Measurements from ENCODE around the gene HS3ST4. TPM values are rescaled to one million over a fixed set of nuclear protein-coding genes. Genes with fewer than 3 reads are reported as not detected.

HS3ST4 gene
- total RNA-seq, 1 donor from 2014 or later = 0.18 TPM

DNA sequence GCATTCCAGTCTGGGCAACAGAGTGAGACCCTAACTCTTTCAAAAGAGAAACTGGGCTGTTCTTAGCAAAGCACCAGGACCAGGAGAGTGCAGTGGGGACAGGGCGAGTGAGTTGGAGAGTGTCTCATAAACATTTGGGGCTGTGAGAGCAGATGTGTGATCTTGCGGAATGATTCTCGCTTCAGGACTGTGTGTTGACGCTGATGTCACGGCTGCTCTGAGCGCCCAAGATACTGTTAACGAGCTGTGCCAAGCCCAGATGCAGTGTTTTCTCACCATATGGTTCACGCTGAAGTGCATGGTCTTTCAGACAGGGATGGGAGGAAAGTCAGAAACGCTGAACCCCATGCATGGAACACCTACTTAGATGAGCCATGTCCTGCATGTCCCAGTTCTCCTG is 438.2 kb downstream of the HS3ST4 start:
- no peaks in the 10 kb centered on the region for H3K27me3 ChIP-seq (ENCODE audit: low read depth)
- no peak overlapping the region for H3K27ac ChIP-seq
- H3K4me1 ChIP-seq = no peaks in the 10 kb centered on the region
- no peaks in the 10 kb centered on the region for H3K9me3 ChIP-seq
- intact Hi-C loops (cut with DNase I) = no loop called here
- no peak overlapping the region for H3K4me3 ChIP-seq
- no peaks in the 10 kb centered on the region for H3K36me3 ChIP-seq
- TF ChIP-seq, protein P1, sequence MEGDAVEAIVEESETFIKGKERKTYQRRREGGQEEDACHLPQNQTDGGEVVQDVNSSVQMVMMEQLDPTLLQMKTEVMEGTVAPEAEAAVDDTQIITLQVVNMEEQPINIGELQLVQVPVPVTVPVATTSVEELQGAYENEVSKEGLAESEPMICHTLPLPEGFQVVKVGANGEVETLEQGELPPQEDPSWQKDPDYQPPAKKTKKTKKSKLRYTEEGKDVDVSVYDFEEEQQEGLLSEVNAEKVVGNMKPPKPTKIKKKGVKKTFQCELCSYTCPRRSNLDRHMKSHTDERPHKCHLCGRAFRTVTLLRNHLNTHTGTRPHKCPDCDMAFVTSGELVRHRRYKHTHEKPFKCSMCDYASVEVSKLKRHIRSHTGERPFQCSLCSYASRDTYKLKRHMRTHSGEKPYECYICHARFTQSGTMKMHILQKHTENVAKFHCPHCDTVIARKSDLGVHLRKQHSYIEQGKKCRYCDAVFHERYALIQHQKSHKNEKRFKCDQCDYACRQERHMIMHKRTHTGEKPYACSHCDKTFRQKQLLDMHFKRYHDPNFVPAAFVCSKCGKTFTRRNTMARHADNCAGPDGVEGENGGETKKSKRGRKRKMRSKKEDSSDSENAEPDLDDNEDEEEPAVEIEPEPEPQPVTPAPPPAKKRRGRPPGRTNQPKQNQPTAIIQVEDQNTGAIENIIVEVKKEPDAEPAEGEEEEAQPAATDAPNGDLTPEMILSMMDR (IDR thresholded peaks at IDR 0.05) = no peak
- ATAC-seq (no peak), DNase-seq (no peak)

DNA sequence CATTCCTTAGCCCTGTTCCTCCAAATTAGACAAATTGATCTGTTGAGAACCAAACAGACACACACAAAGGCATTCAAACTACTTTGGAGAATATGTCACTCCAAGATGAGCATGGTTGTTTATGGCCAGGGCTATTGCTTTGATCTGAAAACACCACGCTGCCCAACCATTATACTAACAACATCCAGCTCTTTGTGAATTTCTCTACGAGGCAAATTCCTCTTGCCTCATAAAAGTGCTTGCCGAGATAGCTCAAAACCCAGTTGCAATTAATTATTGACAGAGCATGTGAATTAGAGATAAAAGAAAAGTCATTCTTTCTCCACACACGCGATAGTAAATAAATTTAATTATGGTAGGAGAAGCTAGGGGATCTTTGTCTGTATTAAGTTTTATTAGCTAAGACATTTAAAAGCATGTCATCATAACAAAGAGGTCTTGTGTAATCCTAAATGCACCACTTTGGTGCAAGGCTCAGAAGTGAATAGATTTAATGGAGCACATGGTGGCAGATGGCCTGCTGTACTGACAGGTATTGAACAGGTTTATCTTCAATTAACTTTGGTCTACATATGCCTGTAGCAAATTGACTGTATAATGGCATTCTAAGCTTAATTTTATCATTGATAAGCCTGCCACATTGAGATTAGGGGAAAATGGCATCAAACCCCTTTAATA is 441.8 kb downstream of the HS3ST4 start:
- no peak overlapping the region for H3K4me3 ChIP-seq
- H3K36me3 ChIP-seq = no peaks in the 10 kb centered on the region
- H3K4me1 ChIP-seq = no peaks in the 10 kb centered on the region
- H3K27ac ChIP-seq = no peak overlapping the region
- DNase-seq = no peak
- TF ChIP-seq, protein P1 (IDR thresholded peaks at IDR 0.05) = no peak
- no peaks in the 10 kb centered on the region for H3K27me3 ChIP-seq (ENCODE audit: low read depth)
- H3K9me3 ChIP-seq = no peaks in the 10 kb centered on the region
- no peak for ATAC-seq
- intact Hi-C loops (cut with DNase I) = no loop called here

DNA sequence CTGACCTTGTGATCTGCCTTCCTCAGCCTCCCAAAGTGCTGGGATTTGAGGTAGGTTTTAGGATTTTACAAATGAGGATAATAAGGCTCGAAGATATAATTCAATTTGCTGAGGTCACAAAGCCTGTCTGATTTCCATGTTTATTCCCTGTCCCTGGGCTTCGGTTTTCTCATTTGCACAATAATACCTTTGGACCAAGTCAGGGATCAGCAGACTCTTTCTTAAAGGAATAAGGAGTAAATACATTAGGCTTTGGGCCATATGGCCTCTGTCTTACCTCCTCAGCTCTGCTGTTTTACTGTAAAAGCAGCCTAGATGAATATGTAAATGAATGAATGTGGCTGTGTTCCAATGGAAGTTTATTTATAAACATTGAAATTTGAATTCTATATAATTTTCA is 442.8 kb downstream of the HS3ST4 start:
- TF ChIP-seq, protein P1 (IDR thresholded peaks at IDR 0.05) = no peak

DNA sequence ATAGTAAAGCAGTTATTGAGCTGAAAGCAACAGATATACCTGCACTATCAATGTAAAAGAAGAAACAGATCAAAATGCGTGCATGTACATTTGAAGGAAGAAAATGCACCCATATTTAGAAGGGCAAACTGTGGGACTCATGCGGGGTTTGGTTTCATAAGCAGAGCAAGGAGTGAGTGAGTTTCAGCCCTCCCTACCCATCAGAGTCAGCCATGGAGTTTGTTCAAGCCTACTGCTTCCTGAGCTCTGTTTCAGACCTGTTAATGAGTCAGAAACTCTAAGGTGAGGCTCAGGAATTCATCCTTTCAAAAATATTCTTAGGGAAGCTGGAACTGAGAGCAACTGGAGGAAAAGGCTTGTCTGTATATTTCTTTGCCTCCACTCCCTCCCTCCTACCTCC is 446.2 kb downstream of the HS3ST4 start:
- Histone ChIP-seq H3K4me1 (no peaks in the 10 kb centered on the region), H3K36me3 (no peaks in the 10 kb centered on the region), H3K27me3 (ENCODE audit: low read depth) (no peaks in the 10 kb centered on the region), H3K4me3 (no peak overlapping the region), H3K9me3 (no peaks in the 10 kb centered on the region), H3K27ac (no peak overlapping the region)
- TF ChIP-seq, protein P1 (IDR thresholded peaks at IDR 0.05) = no peak
- DNase-seq (no peak), ATAC-seq (no peak)
- intact Hi-C loops (cut with DNase I) = no loop called here

More for the DNA sequence above, 442.8 kb downstream of the HS3ST4 start:
- Histone ChIP-seq H3K27me3 (ENCODE audit: low read depth) (no peaks in the 10 kb centered on the region), H3K9me3 (no peaks in the 10 kb centered on the region), H3K4me3 (no peak overlapping the region), H3K27ac (no peak overlapping the region), H3K36me3 (no peaks in the 10 kb centered on the region), H3K4me1 (no peaks in the 10 kb centered on the region)
- ATAC-seq = no peak
- intact Hi-C loops (cut with DNase I) = no loop called here
- DNase-seq = no peak

DNA sequence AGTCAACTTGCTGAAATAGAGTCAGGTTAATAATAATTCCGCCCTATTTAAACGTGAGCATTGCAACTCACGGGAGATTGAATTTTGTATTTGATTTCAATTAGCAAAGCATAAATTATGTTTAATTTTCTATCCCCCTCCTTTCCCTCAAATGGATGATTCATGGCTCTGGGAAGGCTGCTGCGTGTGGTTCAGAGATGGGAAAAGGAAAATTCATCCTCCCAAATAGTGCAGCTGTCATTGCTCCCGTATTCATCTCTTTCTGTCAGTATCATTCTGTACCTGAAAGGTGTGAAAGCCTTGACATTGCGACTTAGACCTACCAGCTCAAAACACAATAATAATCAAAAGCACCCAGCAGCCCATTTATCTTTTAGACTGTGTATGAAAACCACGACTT is 447.3 kb downstream of the HS3ST4 start:
- intact Hi-C loops (cut with DNase I) = no loop called here
- no peaks in the 10 kb centered on the region for H3K36me3 ChIP-seq
- TF ChIP-seq, protein P1 (IDR thresholded peaks at IDR 0.05) = no peak
- no peaks in the 10 kb centered on the region for H3K9me3 ChIP-seq
- H3K4me1 ChIP-seq = no peaks in the 10 kb centered on the region
- no peak for DNase-seq
- no peak for ATAC-seq
- H3K27ac ChIP-seq = no peak overlapping the region
- H3K4me3 ChIP-seq = no peak overlapping the region
- no peaks in the 10 kb centered on the region for H3K27me3 ChIP-seq (ENCODE audit: low read depth)

Data from lower lobe of right lung (tissue), 2 donors.